Measurements from ENCODE around the gene FAM118B. TPM values are rescaled to one million over a fixed set of nuclear protein-coding genes. Genes with fewer than 3 reads are reported as not detected.

FAM118B gene
- total RNA-seq, 1 donor from 2014 or later = 37.5 TPM

DNA sequence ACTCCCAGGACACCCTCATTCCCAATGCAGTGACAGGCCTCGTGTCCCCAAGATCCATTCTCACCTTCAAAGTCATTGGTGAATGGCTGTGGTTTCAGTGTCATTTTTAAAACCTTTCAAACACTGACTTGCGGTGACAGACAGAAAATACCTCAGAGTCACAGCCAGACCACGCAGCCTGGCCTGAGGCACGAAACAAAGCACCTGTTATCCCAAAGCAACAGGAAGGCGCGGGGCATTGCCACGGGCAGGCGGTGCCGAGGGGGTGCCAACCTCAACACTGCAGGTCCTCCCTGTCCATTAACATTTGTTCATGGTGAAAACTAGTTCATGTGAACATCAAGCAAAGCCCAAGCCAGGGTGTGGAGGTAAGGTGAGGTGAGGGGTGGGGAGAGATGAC, 38.3 kb upstream of the FAM118B start:
- H3K36me3 ChIP-seq = no peaks in the 10 kb centered on the region
- H3K4me1 ChIP-seq = peaks cover 3% of the 10 kb centered on the region
- no peaks in the 10 kb centered on the region for H3K9me3 ChIP-seq
- H3K4me3 ChIP-seq = no peak overlapping the region
- intact Hi-C loops (cut with DNase I) = no loop called here
- TF ChIP-seq, protein P1, sequence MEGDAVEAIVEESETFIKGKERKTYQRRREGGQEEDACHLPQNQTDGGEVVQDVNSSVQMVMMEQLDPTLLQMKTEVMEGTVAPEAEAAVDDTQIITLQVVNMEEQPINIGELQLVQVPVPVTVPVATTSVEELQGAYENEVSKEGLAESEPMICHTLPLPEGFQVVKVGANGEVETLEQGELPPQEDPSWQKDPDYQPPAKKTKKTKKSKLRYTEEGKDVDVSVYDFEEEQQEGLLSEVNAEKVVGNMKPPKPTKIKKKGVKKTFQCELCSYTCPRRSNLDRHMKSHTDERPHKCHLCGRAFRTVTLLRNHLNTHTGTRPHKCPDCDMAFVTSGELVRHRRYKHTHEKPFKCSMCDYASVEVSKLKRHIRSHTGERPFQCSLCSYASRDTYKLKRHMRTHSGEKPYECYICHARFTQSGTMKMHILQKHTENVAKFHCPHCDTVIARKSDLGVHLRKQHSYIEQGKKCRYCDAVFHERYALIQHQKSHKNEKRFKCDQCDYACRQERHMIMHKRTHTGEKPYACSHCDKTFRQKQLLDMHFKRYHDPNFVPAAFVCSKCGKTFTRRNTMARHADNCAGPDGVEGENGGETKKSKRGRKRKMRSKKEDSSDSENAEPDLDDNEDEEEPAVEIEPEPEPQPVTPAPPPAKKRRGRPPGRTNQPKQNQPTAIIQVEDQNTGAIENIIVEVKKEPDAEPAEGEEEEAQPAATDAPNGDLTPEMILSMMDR (IDR thresholded peaks at IDR 0.05) = no peak
- no peak for DNase-seq
- no peak overlapping the region for H3K27ac ChIP-seq
- ATAC-seq = no peak
- H3K27me3 ChIP-seq = no peaks in the 10 kb centered on the region

DNA sequence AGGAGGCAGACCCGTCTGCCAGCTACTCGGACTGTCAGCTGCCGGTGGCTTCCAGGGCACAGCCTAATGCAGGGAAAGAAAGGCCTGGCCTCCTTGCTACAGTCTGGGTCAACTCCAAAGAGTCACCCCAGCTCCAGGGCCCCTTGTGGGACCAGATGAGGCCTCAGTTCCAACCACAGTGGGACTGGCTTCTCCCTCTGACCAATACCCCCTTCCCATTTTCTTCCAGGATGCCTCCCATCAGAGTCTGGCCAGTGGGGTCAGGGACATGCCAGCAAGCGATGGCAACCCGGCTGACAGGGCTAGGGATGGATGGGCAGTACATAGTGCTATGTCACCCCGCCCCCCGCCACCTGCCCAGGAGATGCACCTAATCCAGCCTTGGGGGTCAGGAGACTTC, 36.8 kb upstream of the FAM118B start:
- no peak overlapping the region for H3K4me3 ChIP-seq
- DNase-seq = no peak
- TF ChIP-seq, protein P1 (IDR thresholded peaks at IDR 0.05) = no peak
- no peak overlapping the region for H3K27ac ChIP-seq
- H3K4me1 ChIP-seq = peaks cover 3% of the 10 kb centered on the region
- H3K27me3 ChIP-seq = no peaks in the 10 kb centered on the region
- H3K36me3 ChIP-seq = no peaks in the 10 kb centered on the region
- H3K9me3 ChIP-seq = no peaks in the 10 kb centered on the region
- intact Hi-C loops (cut with DNase I) = no loop called here
- no peak for ATAC-seq

DNA sequence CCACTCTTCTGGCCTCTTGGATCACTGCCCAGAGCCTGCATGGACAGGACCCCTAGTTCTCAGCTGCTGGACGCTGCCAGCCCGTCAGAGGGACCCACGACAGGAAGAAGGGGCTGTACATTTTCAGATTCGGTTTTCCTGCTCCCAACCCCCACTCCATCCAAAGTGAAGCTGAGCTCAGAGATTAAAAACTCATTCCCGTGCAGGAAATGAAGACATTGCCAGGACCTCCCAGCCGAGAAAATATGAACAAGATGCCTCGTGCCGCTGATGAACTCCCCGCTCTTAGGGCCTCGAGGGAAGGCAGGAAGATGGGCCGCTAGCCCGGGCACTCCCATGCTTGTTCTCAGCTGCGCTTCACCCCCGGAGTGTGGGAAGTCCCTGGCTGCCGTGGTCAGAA, 36.2 kb upstream of the FAM118B start:
- Histone ChIP-seq H3K4me1 (peaks cover 3% of the 10 kb centered on the region), H3K27me3 (no peaks in the 10 kb centered on the region), H3K36me3 (no peaks in the 10 kb centered on the region), H3K9me3 (no peaks in the 10 kb centered on the region), H3K27ac (no peak overlapping the region), H3K4me3 (no peak overlapping the region)
- ATAC-seq (no peak), DNase-seq (no peak)
- intact Hi-C loops (cut with DNase I) = no loop called here
- TF ChIP-seq, protein P1 (IDR thresholded peaks at IDR 0.05) = no peak

GRCh38 chr11:126176853-126177470, 34.6 kb upstream of the FAM118B start:
- Histone ChIP-seq H3K4me1 (peaks cover 3% of the 10 kb centered on the region), H3K9me3 (no peaks in the 10 kb centered on the region), H3K27ac (no peak overlapping the region), H3K36me3 (no peaks in the 10 kb centered on the region), H3K27me3 (no peaks in the 10 kb centered on the region), H3K4me3 (no peak overlapping the region)
- DNase-seq (no peak), ATAC-seq (no peak)
- intact Hi-C loops (cut with DNase I) = no loop called here
- TF ChIP-seq, protein P1 (IDR thresholded peaks at IDR 0.05) = no peak

- no peak for DNase-seq
- no peak for ATAC-seq
Measured at GRCh38 chr11:126181939-126182730, 29.4 kb upstream of the FAM118B start.

More at GRCh38 chr11:126181939-126182730, 29.4 kb upstream of the FAM118B start:
- Histone ChIP-seq H3K4me1 (no peaks in the 10 kb centered on the region), H3K27me3 (no peaks in the 10 kb centered on the region), H3K27ac (no peak overlapping the region), H3K9me3 (no peaks in the 10 kb centered on the region), H3K36me3 (no peaks in the 10 kb centered on the region), H3K4me3 (no peak overlapping the region)
- intact Hi-C loops (cut with DNase I) = no loop called here
- TF ChIP-seq, protein P1 (IDR thresholded peaks at IDR 0.05) = no peak
